Raji (cell line): ENCODE data around the gene AFF3.

Experiments
- POLR2A ChIP-seq: IDR thresholded peaks from 2 replicates; pipeline ENCODE4 v1.6.1; 2011; ENCODE audit warnings: low read depth, low read length, control low read depth; ENCODE audit not compliant: insufficient read depth

Gene AFF3

DNA sequence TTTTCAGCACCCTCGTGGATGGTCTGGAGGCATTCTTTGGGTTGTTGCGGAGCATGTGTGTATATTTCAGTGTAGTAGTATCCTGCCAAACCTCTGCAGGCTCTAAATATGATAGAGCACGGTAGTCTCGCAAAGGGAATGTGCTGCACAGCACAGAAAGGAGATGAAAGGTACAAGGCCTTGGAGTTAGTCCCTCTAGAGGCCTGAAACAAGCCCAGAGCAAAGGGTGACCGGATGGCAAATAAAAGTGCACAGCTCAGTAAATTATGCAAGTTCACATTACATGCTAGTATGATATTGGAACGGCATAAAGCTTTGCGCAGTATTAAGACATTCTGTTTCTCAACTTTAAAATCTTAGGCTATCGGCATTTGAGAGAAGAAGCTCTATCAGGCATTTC lies 358.1 kb downstream of the AFF3 start:
- TF ChIP-seq POLR2A = no peak

DNA sequence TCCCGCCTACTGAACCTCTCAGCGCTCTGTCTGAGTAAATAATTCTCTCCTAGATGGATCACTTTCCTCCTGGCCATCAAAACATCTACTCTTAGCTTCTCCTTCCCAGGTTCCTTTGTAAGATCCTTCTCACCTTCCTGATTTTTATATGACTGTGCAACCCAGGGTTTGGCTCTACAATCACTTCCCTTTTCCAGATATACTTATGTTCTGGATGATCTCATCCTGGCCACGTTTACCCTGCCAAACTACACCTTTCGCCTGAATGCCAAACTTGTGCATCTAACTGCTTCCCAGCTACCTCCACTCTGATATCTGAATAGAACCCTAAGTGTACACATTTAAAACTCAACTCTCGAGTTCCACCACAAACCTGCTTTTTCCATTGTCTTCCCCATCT lies 362.1 kb downstream of the AFF3 start:
- TF ChIP-seq POLR2A = no peak

DNA sequence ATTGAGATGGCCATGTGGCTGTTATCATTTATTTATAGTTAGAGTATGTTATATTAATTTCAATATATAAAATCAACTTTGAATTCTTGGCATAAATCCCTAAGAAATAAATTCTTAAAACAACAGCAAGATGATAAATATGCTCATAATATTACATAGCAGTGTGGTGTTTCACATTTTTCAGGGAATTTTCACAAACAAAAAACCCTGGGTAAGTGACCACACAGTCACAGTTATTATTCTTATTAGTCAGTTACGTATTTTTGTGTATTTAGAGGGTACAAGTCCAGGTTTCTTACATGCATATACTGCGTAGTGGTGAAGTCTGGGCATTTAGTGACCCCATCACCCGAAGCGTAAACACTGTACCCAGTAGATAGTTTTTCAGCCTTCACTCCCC lies 363.1 kb downstream of the AFF3 start:
- TF ChIP-seq POLR2A = no peak

DNA sequence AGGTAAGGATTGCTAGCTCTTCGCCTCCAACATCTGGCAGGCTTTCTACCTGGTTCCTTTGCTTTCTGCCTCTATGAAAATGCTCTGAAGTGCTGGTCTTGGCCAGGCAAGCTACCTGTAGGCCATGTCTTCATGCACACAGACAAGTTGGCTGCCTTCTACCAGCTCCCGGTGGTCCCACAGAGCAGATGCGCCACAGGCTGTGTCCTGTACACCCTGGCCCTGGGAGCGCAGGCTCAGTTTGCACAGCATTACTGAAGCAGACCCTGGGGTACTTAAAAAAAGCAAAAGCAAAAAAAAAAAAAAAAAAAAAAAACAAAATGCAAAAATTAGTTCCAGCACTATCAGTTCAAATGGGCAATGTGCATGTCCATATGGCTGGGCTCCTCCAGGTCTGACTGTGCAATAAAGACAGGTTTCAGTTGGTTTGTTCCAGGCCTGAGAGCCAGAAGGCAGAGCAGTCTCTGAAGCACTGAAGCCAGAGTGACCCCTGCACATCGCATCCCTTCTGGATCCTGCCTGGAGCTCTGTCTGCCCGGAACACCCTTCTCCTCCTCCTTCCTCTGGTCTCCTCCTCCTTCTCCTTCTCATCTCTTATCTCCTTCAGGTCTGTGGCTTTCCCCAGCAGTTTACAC lies 364.6 kb downstream of the AFF3 start:
- no peak for TF ChIP-seq POLR2A

DNA sequence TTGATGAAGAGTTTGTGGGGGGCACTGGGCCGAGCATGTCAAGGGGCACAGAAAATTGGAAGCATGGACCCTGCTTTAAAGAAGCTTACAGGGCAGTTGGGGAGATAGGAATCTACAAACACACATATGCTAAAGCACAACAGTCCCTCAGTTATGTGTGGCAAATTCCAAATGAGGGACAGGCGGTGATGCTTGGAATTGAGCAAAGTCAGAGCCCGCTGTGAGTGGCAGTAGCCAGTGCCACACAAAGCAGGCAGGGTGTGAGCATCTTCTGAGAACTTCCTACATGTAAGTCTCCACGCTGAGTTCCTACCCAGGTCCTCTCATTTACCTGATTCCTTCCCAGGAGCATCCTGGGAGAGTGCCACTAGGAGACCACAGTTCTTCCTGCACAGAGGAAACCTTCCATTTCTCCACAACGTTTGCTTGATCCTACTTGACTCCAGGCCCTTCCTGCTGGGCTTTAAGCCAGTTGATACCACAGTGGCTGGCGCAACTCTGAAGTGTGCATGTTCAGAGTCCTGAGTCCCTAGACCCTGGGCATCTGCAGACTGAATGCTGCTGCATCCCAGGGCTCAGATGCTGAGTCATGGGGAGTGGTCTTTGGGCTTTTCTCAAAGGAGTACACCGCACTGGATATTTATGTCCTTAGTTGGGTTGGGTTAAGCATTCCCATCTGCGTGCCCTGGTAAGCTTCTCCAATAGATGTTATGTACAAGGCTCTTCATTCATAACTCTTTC lies 365.3 kb downstream of the AFF3 start:
- TF ChIP-seq POLR2A = no peak

DNA sequence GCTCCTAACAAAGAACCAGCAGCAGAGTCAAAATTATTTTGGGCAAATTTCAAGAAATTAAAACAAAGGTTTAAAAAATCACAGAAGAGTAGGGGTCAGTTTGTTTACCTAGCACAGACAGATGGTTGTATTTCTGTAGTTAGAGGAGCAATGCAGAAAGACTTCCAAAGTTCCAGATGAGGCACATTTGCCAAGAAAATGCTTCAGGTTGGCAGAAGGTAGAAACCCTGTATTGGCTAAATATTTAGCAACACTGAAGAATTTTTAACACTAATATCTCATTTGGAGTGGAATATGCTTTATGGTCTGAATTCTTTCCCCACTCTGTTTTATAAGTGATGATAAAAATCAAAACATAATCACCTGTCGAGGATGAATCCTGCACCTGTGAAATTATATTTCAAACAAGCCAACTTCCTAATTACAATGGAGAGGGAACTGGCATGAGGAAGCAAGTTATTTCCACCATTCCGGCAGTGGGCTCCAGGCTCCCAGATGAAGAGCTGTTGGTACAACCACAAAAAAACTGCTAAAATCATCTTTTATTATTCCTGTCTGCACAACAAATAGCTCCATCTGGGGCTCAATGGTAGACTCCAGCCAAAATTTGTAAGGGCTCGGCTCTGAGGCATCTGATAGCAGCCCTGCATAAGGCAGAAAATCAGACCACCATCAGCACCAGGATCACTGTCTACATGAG lies 366.0 kb downstream of the AFF3 start:
- TF ChIP-seq POLR2A = no peak

DNA sequence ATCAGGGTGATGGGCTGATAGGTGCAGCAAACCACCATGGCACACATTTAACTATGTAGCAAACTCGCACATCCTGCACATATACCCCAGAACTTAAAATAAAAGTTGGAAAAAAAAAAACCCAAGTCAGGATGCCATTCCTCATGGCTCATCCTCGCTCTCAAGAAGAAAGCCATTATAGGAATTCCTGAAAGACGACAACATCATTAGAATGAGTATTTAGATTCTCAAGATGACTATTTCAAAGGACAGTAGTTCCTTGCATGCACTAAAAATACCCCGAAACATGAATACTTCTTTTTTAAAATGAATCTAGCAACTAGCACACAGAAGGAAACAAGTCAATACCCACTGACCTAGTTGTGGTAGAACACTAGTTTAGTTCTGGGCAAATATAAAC lies 366.8 kb downstream of the AFF3 start:
- TF ChIP-seq POLR2A = no peak

DNA sequence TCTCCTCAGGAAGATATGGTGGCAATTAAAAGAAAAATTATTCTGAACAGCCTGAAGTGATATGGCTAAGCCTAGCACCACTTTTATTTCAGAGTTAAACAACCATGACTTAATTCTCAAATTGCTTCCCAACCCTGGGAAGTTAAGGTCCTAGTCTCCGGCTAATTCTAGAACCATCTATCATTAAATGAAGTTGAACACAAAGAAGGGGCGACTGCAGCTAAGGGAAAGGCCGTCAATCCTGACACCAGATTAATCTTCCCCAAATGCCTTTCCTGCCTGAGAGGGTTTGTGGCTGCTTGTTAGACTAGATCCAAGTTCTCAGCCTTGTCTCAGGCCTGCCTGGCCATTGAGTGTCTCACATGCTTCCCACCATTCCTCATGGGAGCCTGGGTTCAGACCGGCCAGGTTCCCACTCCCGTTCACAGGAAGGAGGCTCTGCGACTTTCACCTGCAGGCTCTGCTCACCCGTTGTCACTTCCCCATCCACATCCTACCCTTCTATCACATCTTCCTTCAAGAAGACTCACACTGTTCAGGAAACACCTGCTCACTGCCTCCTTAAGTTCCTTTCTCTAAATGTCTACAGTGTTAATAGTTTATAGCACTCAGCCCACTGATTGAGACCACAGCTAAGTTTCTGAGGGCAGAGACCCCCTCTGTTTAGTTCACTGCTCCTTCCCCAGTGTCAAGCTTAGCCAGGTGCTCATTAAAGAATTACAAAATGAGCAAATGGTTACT lies 369.6 kb downstream of the AFF3 start:
- no peak for TF ChIP-seq POLR2A

DNA sequence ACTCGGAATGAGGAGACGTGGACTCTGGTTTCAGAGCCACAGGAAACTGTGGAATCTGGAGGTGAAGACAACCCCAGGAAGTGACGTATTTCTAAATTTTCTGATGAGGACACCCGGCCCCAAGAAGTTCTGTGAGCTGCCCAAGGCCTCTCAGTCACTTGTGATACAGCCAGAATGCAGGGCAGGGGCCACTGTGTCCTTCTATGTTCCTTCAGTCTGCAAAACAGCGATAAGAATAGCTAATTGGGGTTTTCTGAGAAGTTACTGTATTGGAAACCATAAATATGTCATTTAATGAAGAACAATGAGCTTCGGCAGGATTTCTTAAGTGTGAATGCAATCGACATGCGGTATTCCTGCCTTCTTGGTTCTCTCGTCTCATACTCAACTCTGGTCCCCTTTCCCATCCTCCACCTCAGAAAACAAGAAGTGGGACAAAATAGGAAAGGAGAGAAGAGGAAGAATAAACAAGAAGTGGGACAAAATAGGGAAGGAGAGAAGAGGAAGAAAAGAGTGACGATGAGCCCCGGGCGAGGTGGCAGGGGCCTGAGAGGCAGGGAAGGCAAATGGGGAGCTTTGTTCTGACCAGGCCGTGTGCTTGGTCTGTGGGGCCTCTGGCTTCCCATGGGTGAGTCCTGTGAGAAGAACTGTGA lies 370.6 kb downstream of the AFF3 start:
- no peak for TF ChIP-seq POLR2A

DNA sequence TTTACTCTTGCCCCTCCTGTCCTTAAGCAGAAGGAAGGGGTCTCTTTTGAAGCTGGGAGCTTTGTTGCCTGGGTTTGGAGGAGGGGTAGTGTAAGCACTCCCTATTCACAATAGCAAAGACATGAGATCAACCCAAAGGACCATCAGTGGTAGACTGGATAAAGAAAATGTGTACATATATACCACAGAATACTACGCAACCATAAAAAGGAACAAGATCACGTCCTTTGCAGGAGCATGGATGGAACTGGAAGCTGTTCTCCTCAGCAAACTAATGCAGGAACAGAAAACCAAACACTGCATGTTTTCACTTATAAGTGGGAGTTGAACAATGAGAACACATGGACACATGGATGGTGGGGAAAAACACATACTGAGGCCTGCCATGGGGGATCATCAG lies 371.5 kb downstream of the AFF3 start:
- TF ChIP-seq POLR2A = no peak

DNA sequence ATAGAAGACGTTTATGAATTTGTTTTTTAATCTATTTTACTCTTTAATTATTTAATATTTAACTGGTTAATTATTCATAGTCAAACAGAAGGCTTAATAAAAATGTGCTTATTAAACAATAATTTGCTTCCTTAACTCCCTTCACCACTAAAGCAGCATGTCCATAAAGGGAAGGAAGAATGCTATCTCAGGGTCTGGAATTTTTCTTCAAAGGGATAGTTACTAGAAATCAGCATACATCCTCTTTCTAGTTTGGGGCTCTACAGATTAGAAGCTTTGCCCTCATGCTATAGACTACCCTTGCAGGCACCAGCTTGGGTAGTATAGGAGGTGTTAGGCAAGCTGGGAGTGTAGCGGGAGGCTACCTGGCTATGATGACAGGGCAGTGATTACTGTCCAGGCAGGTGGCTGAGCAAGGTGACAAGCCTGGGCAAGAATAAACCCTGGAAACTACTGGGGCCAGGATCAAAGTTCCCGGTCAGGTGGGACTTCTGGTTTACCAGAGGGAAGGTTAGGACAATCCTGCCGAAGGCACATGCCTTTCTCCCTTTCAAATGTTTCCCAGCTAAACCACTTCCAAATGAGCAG lies 376.6 kb downstream of the AFF3 start:
- TF ChIP-seq POLR2A = no peak

DNA sequence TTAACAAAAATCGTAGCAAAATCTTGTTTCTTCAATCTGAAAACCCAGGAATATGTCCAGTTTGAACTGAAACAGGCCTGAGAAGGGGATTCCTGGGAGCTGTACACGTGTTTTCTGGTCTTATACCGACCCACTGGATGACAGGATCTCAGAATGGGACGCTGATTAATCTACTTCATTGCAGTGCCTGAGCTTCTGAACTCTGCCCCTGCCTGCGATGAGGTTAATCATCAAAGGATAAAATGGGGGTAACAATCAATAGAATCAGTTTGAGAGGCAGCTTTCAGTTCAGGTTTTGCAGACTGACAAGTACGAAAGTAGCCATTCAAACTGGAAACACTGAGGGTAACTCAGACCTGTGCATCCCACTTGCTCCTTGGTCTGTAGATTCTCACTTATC lies 378.6 kb downstream of the AFF3 start:
- no peak for TF ChIP-seq POLR2A

DNA sequence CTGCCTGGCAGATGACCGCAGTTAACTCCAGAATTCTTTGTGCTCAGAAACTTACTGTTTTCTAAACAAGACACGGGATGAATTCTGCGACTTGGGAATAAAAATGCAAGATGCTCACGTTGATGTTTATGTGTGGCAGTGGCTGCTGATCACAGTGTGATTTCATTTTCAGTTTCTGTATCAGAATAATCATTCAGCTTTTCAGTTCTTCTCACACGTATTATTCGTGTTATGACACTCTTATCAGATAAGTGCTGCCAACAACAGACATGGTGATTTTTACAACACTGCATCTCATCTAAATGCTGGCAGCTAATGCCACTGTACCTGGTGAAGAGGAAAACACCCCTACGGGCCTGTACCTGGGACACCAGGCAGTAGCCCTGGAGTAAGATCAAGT lies 379.7 kb downstream of the AFF3 start:
- no peak for TF ChIP-seq POLR2A

DNA sequence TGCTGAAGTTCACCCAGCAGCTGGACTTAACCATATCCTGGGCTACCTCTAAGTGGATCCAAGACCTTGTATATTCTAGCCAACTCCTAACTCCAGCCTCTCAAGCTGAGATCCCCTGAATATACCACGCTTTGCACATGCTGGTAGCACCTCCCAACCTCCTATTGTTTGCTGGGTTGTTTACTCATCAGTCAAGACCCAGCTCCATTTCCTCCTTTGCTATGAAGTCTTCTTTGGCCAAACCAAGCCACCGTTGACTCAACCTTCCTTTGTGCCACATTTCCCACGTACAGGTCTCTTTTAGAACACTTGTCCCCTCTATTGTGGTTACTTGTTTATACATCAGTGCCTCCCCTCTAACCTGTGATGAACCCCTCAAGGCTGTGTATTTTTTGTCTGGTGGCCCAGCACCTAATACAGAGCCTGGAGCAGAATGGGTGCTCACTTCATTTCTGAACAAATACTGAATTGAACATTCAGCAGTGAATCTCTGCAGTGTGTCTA lies 384.7 kb downstream of the AFF3 start:
- TF ChIP-seq POLR2A = no peak

DNA sequence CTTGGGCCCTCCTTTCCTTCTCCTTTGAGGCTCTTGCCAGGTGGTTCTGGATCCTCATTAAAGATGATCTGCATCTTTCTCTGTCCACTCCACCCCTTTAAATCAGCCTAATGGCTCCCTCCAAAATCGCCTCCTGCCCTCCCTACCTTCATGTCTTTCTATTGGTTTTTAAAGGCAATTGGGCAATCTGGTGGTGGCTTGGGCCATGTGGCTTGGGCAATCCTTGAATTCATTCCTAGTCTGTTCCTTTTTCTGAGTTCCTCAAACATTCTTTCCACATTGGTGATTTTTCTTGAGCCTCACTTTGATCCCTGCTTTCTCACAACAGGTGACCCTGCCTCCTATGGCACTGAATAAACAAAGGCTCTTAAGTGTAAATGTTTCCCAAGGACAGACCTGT lies 386.3 kb downstream of the AFF3 start:
- TF ChIP-seq POLR2A = no peak

DNA sequence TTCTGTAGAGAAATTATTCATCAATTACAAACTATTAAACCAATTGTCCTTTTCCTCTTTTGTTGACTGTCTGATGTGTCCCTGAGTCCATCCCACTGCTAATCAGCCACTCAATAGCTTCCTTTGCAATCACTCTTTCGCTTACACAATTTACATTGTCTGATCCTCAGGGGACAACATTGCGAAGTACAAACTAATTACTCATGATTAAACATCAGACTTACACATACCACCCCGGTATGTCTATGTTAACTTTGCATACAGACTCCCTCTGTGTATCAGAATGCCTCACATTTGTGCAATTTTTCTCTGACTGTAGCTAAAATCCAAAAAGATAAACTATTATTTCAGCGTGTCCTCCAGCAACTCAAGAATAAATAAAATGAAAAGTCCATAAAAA lies 388.2 kb downstream of the AFF3 start:
- no peak for TF ChIP-seq POLR2A
